GM23338 (cell line): ENCODE results near the gene MEGF11. TPM values are rescaled to one million over a fixed set of nuclear protein-coding genes. Genes with fewer than 3 reads are reported as not detected.

Source experiments
- ATAC-seq: fragments of 200-7000 bp; cut with Tn5 transposase; 3 replicates; pipeline ENCODE4 v1.9.1; 2020
- DNase-seq: peaks from one replicate; pipeline ENCODE4 v3.0.0-alpha.2; 2015; ENCODE audit warnings: low spot score
- H2AFZ ChIP-seq: fragments of 200-600 bp; sonication (generic); 2 replicates; pipeline ENCODE4 v1.8.0; 2016; ENCODE audit warnings: antibody characterized with exemption, mild to moderate bottlenecking, moderate library complexity
- H3F3A ChIP-seq: fragments of 200-600 bp; sonication (generic); replicated peaks from 2 replicates; pipeline ENCODE4 v1.8.0; 2017; ENCODE audit warnings: antibody characterized with exemption, mixed run types, low read depth
- H3K27ac ChIP-seq: fragments of 200-600 bp; sonication (generic); 2 replicates; pipeline ENCODE4 v1.6.1; 2016; ENCODE audit warnings: low read depth
- H3K27me3 ChIP-seq: fragments of 200-600 bp; sonication (generic); 2 replicates; pipeline ENCODE4 v1.8.0; 2016; ENCODE audit warnings: mild to moderate bottlenecking, mixed run types, moderate library complexity; ENCODE audit not compliant: insufficient read depth
- H3K36me3 ChIP-seq: fragments of 200-600 bp; sonication (generic); 2 replicates; pipeline ENCODE4 v1.8.0; 2016; ENCODE audit warnings: mild to moderate bottlenecking; ENCODE audit not compliant: insufficient read depth
- H3K4me1 ChIP-seq: fragments of 200-600 bp; sonication (generic); 2 replicates; pipeline ENCODE4 v1.8.0; 2016; ENCODE audit warnings: mild to moderate bottlenecking, moderate library complexity; ENCODE audit not compliant: insufficient read depth
- H3K4me2 ChIP-seq: fragments of 200-600 bp; sonication (generic); 2 replicates; pipeline ENCODE4 v1.7.1; 2017; ENCODE audit warnings: mixed run types
- H3K4me3 ChIP-seq: fragments of 200-600 bp; sonication (generic); 2 replicates; pipeline ENCODE4 v1.6.1; 2016; ENCODE audit warnings: mixed run types
- H3K79me2 ChIP-seq: fragments of 200-600 bp; sonication (generic); replicated peaks from 2 replicates; pipeline ENCODE4 v1.8.0; 2017; ENCODE audit warnings: mild to moderate bottlenecking; ENCODE audit not compliant: insufficient read depth
- H3K9me2 ChIP-seq: fragments of 200-600 bp; sonication (generic); 2 replicates; pipeline ENCODE4 v1.8.0; 2017; ENCODE audit not compliant: insufficient read depth
- H4K20me1 ChIP-seq: fragments of 200-600 bp; sonication (generic); replicated peaks from 2 replicates; pipeline ENCODE4 v1.8.0; 2017; ENCODE audit warnings: mild to moderate bottlenecking; ENCODE audit not compliant: insufficient read depth
- H3K27ac Mint-ChIP-seq: 2 replicates; pipeline ENCODE4 v1.8.0; 2020; ENCODE audit warnings: inconsistent platforms, mild to moderate bottlenecking, moderate library complexity, mixed read lengths
- H3K27me3 Mint-ChIP-seq: 3 replicates; pipeline ENCODE4 v1.8.0; 2022; ENCODE audit warnings: low read depth, mild to moderate bottlenecking, moderate library complexity, mixed read lengths, inconsistent platforms; ENCODE audit not compliant: insufficient read depth, poor library complexity
- H3K36me3 Mint-ChIP-seq: 3 replicates; pipeline ENCODE4 v1.8.0; 2021; ENCODE audit warnings: low read depth, mild to moderate bottlenecking, inconsistent platforms, moderate library complexity, mixed read lengths
- H3K4me1 Mint-ChIP-seq: 3 replicates; pipeline ENCODE4 v1.8.0; 2020; ENCODE audit warnings: mild to moderate bottlenecking, inconsistent platforms, mixed read lengths
- H3K4me3 Mint-ChIP-seq: 3 replicates; pipeline ENCODE4 v1.8.0; 2021; ENCODE audit warnings: moderate library complexity, mild to moderate bottlenecking, inconsistent platforms, mixed read lengths
- H3K9me3 Mint-ChIP-seq: 3 replicates; pipeline ENCODE4 v1.8.0; 2020; ENCODE audit warnings: moderate library complexity, mild to moderate bottlenecking, inconsistent platforms, mixed read lengths
- EZH2phosphoT487 ChIP-seq: fragments of 200-600 bp; sonication (generic); IDR thresholded peaks from one replicate; pipeline ENCODE4 v1.8.1; 2018; ENCODE audit warnings: antibody characterized with exemption; ENCODE audit not compliant: unreplicated experiment
- POLR2AphosphoS5 ChIP-seq: IDR thresholded peaks from 2 replicates; pipeline ENCODE4 v1.6.1; 2016; ENCODE audit warnings: antibody characterized with exemption, low read depth
- ZNF114 ChIP-seq: fragments of 250-450 bp; sonication (Bioruptor Pico); IDR thresholded peaks from 2 replicates; pipeline ENCODE4 v1.5.0; 2020; ENCODE audit warnings: mild to moderate bottlenecking, moderate library complexity
- ZNF331 ChIP-seq: fragments of 250-450 bp; sonication (Bioruptor Pico); IDR thresholded peaks from 2 replicates; pipeline ENCODE4 v1.5.0; 2020; ENCODE audit warnings: low read depth, mild to moderate bottlenecking, moderate library complexity
- polyA plus RNA-seq: library from polyadenylated mRNA; unstranded; fragments of >200 nt; fragmentation: Nextera tagmentation; extraction: Ambion mirVana; gene quantifications from 2 replicates; pipeline ENCODE4 v1.2.1, GENCODE V29; 2016
- total RNA-seq: library from RNA; depleted of rRNA; stranded (reverse); fragments of >200 nt; shearing (Covaris generic); gene quantifications from 2 replicates; pipeline ENCODE4 v1.2.3, GENCODE V29; 2014
- TF ChIP-seq, protein P1 (sequence below): IDR thresholded peaks from one replicate; pipeline ENCODE4 v1.6.1; 2018; ENCODE audit warnings: antibody characterized with exemption; ENCODE audit not compliant: unreplicated experiment
- TF ChIP-seq, protein P2 (sequence below), 2 experiments: fragments of 200-600 bp in 1 of 2; sonication (generic) in 1 of 2; conservative IDR thresholded peaks; 2 replicates each; pipeline versions ENCODE4 v1.5.1 to v1.6.1; 2016 to 2017; ENCODE audit warnings: antibody characterized with exemption in 2 of 2, low read depth in 2 of 2, mild to moderate bottlenecking in 2 of 2, moderate library complexity in 1 of 2
- TF ChIP-seq, protein P3 (sequence below): IDR thresholded peaks from 2 replicates; pipeline ENCODE4 v1.6.1; 2016; ENCODE audit warnings: antibody characterized with exemption

MEGF11 gene
- total and polyA plus RNA-seq, 2 experiments from 2014 or later = 1.3 to 1.9 TPM

DNA sequence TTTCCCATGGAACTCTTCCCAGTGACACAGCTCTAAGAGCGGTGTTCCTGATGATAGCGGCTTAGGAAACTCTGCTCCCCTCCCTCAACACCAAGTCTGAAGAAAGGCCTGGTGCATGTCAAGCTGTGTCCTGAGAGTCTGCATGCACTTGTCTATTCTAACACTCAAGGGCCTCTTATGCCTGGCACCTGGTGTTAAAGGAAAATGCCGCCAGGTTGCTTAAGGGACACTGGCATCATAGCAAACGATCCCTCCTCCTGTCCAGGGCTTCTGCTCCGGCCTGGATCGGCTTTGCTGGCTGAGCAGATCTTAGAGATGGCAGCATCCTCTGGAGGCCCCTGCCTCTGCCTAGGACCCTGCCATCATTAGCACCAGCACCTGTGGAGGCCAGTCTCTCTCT, 121.7 kb downstream of the MEGF11 start:
- Histone ChIP-seq H3K9me2 (no peaks in the 10 kb centered on the region), H3K4me2 (no peak overlapping the region), H3K27me3 (no peaks in the 10 kb centered on the region), H3K36me3 (no peaks in the 10 kb centered on the region), H4K20me1 (no peaks in the 10 kb centered on the region), H3K79me2 (no peaks in the 10 kb centered on the region), H3K27ac (no peak overlapping the region), H3F3A (no peaks in the 10 kb centered on the region), H3K4me1 (no peaks in the 10 kb centered on the region), H2AFZ (no peak overlapping the region), H3K4me3 (no peak overlapping the region)
- DNase-seq = no peak
- Mint-ChIP-seq H3K4me3 (no peak overlapping the region), H3K36me3 (no peaks in the 10 kb centered on the region), H3K27me3 (peaks cover 3% of the 10 kb centered on the region), H3K4me1 (peaks cover 15% of the 10 kb centered on the region), H3K9me3 (no peaks in the 10 kb centered on the region; the same call in 2 of the 3 replicates), H3K27ac (no peak overlapping the region)
- ATAC-seq = no peak
- TF ChIP-seq POLR2AphosphoS5 (no peak), ZNF114 (CRISPR knock-in tag) (no peak), ZNF331 (CRISPR knock-in tag) (no peak)
- TF ChIP-seq, protein P1, sequence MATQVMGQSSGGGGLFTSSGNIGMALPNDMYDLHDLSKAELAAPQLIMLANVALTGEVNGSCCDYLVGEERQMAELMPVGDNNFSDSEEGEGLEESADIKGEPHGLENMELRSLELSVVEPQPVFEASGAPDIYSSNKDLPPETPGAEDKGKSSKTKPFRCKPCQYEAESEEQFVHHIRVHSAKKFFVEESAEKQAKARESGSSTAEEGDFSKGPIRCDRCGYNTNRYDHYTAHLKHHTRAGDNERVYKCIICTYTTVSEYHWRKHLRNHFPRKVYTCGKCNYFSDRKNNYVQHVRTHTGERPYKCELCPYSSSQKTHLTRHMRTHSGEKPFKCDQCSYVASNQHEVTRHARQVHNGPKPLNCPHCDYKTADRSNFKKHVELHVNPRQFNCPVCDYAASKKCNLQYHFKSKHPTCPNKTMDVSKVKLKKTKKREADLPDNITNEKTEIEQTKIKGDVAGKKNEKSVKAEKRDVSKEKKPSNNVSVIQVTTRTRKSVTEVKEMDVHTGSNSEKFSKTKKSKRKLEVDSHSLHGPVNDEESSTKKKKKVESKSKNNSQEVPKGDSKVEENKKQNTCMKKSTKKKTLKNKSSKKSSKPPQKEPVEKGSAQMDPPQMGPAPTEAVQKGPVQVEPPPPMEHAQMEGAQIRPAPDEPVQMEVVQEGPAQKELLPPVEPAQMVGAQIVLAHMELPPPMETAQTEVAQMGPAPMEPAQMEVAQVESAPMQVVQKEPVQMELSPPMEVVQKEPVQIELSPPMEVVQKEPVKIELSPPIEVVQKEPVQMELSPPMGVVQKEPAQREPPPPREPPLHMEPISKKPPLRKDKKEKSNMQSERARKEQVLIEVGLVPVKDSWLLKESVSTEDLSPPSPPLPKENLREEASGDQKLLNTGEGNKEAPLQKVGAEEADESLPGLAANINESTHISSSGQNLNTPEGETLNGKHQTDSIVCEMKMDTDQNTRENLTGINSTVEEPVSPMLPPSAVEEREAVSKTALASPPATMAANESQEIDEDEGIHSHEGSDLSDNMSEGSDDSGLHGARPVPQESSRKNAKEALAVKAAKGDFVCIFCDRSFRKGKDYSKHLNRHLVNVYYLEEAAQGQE = no peak
- TF ChIP-seq, protein P2, sequence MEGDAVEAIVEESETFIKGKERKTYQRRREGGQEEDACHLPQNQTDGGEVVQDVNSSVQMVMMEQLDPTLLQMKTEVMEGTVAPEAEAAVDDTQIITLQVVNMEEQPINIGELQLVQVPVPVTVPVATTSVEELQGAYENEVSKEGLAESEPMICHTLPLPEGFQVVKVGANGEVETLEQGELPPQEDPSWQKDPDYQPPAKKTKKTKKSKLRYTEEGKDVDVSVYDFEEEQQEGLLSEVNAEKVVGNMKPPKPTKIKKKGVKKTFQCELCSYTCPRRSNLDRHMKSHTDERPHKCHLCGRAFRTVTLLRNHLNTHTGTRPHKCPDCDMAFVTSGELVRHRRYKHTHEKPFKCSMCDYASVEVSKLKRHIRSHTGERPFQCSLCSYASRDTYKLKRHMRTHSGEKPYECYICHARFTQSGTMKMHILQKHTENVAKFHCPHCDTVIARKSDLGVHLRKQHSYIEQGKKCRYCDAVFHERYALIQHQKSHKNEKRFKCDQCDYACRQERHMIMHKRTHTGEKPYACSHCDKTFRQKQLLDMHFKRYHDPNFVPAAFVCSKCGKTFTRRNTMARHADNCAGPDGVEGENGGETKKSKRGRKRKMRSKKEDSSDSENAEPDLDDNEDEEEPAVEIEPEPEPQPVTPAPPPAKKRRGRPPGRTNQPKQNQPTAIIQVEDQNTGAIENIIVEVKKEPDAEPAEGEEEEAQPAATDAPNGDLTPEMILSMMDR (conservative IDR thresholded peaks at IDR 0.05; ENCODE audit: low read depth in 2 of 2) = no peak
- TF ChIP-seq, protein P3, sequence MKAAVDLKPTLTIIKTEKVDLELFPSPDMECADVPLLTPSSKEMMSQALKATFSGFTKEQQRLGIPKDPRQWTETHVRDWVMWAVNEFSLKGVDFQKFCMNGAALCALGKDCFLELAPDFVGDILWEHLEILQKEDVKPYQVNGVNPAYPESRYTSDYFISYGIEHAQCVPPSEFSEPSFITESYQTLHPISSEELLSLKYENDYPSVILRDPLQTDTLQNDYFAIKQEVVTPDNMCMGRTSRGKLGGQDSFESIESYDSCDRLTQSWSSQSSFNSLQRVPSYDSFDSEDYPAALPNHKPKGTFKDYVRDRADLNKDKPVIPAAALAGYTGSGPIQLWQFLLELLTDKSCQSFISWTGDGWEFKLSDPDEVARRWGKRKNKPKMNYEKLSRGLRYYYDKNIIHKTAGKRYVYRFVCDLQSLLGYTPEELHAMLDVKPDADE = no peak

DNA sequence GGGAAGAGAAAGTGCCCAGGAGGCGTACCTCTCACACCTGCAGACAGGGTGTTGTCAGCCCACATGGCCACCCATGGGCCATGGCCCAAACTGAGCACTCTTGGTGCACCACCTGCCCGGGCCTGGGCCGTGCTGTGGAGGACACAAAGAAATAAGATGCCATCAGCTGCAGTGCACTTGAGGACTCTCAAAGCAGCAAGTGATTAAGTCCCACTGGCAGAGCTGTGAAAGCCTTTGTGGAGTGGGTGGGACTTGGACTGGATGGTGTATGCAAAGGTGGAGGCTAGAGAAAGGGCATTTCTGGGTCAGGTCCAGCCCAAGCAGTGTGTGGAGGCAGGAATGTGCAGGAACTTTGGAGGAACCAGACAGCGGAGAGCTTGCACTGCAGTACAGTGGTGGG, 122.3 kb downstream of the MEGF11 start:
- no peaks in the 10 kb centered on the region for H4K20me1 ChIP-seq
- H3K27ac ChIP-seq = no peak overlapping the region
- Mint-ChIP-seq H3K9me3 (no peaks in the 10 kb centered on the region; the same call in 2 of the 3 replicates), H3K27ac (no peak overlapping the region), H3K4me1 (peaks cover 18% of the 10 kb centered on the region), H3K4me3 (no peak overlapping the region), H3K36me3 (no peaks in the 10 kb centered on the region), H3K27me3 (peaks cover 5% of the 10 kb centered on the region)
- no peaks in the 10 kb centered on the region for H3K9me2 ChIP-seq
- no peaks in the 10 kb centered on the region for H3K79me2 ChIP-seq
- DNase-seq (no peak), ATAC-seq (no peak)
- no peaks in the 10 kb centered on the region for H3K36me3 ChIP-seq
- no peak overlapping the region for H3K4me3 ChIP-seq
- no peaks in the 10 kb centered on the region for H3F3A ChIP-seq
- no peak overlapping the region for H2AFZ ChIP-seq
- no peak for TF ChIP-seq POLR2AphosphoS5
- TF ChIP-seq EZH2phosphoT487 = no peak
- H3K4me1 ChIP-seq = no peaks in the 10 kb centered on the region
- no peak overlapping the region for H3K4me2 ChIP-seq
- no peaks in the 10 kb centered on the region for H3K27me3 ChIP-seq
